NCI-H2081 treated with DMSO at 0.1 percent for 48 hours (cell line): Measurements from ENCODE around the gene HS2ST1.
"Not testable (repeated sequence)": the region's sequence is repeated elsewhere in the genome, so short reads cannot be mapped to it uniquely, and the experiment has no call there.

ENCODE experiments used
- DNase-seq: peaks from one replicate; lab custom pipeline; 2025; lab: John Stamatoyannopoulos, UW

HS2ST1 gene

DNA sequence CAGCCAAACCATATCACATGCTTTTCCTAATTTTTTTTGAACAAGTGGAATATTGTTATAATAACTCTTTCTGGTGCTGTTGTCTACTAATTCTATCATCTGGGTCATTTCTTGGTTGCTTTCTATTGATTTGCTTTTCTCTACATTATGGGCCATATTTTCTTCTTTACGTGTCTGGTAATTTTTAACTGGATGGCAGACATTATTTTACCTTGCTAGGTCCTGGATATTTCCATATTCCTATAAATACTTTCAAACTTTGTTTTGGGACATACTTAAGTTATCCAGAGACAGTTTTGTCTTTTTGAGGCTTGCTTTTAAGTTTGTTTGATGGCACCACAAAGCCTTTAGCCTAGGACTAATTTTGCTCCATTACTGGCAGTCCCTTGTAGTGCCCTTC, 11.3 kb downstream of the HS2ST1 start:
- DNase-seq, result no peak

DNA sequence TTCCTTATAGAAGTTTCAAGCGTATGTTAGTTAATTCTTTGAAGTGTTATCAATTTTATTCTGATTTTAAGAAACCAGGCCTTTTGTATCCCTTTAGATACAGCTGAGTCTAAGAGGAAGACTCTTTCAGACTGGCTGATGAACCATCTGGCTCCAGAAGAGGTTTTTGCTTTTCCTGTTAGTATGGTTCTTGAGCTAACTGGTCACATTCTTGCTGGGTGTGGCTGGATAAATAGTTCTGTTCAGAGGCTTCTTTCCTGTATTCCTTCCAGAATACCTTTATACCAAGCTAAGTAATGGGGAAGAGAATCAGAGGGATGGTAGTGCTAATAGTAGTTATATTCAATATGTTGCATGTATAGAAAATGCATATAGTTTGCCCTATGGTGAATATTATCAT, 12.4 kb downstream of the HS2ST1 start:
- no peak for DNase-seq

DNA sequence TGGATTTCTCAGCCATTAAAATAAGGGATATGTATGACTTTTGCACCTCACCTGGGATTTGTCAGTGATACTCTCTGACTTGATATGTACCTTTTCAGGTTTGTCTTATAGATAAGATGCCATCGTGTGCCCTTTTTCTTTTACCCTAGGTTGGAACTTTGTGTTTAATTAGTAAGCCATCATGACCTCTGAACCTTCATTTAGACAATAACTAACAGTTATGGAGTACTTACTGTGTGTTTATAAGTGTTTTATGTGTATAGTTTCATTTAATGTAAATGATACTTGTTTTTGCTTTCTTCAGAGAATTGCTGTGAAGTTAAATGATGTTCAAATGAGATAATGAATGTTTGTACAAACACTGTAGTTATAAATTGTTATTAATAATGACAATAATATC, 14.4 kb downstream of the HS2ST1 start:
- no peak for DNase-seq

DNA sequence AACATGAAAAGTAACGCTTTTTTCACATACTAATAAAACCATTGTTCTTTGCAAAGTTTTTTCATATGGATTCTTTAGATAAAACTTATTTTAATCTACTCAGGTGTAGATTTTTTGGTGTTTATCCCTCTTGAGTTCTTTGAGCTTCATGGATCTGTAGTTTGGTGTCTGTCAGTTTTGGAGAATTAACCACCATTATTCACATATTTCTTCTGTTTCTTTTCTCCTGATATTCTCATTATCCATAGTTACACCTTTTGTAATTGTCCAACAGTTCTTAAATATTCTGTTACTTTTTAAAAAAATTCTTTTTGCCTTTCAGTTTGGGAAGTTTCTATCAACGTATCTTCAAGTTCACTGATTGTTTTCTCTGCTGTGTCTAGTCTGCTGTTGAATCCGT, 18.6 kb downstream of the HS2ST1 start:
- DNase-seq, result no peak

DNA sequence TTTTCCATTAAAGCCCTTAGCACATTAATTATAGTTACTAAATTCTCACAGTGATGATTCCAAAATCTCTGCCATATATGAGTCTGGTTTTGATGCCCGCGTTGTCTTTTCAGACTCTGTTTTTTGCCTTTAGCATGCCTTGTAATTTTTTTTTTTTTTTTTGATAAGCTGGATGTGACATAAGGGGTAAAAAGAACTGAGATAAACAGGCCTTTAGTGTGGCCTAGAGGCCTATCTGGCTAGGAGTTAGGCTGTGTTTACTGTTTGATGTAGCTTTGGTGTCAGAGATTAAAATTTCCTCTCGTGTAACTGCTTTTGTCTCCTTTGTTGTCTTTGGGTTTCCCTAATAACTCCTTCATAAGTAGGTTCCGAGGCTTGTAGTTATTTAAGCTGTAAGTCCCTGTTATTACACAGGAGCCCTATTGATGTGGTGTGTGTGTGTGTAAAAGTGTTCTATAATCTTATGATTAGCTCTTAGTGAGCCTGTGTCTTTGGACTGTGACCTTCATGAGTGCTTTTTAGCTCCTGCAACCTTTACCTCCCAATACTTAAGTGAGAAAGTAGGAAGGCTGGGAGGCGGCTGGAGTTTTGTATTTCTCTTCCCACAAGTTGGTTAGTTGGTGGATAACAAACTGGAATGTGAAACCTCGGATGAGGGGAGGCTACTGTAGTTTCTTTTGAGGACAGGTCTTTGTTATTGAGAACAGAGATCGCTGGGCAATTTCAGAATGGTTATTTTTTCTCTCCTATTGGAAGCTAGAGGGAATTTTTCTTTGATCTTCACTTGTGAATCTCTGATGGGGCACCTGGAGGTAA, 19.3 kb downstream of the HS2ST1 start:
- DNase-seq, result no peak

DNA sequence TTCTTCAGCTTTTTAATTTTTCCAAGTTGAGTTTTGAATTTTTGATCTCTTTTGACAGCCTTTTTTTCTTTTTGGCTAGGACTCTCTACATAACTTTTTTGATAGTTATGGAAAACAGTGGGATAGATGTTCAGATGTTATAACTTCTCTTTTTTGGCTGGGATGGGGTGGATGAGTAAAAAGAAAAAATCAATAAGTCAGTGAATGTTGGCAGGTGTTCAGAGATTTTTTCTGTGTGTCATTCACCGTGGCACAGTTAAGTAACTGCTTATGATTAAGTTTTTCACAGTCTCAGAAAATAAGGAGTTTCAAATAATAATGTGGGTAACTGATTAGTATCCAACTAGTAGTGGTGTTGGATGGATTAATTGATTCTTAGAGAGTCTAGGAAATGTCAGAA, 24.0 kb downstream of the HS2ST1 start:
- DNase-seq, result no peak

DNA sequence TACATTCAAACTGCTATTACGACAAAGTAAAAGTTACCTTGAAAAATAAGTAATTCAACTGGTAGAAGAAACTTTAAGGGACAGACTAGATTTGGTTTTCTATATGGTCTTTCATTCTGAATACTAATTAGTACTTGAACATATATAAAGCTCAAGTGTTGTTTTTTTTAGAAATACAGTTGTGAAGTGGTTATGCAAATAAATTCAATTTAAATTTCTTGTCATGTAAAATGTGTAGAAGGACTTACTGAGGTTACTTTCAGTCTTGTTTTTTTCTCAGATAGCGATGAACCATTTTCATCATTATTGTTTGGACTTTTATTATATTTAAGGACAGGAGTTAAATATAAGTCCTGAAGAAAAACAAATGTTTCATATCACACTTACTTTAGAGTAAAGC, 24.4 kb downstream of the HS2ST1 start:
- DNase-seq, result no peak

DNA sequence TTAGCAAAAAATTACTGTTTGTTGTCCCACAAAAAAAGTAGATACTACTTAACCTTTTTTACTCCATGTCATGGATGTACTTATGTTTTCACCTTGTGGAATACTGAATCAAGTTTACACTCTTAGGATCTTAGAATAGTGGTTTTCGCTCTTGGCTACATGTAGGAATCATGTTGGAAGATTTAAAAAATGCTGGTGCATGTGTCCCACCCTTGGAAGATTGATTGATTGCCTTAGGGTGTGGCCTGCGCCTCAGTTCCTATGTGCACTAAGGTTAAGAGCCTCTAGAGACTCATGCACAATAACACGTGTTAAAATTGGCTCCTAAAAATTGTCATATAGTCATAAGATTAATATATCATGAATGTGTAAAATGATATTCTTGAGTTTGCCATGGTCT, 25.0 kb downstream of the HS2ST1 start:
- DNase-seq, result no peak

DNA sequence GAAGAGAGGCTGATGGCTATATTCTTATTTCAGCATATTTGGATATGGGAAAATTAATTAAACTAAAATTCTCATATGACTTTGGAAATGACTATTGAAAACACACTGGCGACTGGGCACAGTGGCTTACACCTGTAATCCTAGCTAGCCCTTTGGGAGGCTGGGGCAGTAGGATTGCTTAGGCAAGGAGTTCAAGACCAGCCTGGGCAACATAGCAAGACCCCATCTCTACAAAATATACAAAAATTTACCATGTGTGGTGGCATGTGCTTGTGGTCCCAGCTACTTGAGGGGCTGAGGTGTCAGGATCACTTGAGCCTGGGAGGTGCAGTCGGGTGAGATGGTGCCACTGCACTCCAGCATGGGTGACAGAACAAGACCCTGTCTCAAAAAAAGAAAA, 26.2 kb downstream of the HS2ST1 start:
- DNase-seq, result no peak

DNA sequence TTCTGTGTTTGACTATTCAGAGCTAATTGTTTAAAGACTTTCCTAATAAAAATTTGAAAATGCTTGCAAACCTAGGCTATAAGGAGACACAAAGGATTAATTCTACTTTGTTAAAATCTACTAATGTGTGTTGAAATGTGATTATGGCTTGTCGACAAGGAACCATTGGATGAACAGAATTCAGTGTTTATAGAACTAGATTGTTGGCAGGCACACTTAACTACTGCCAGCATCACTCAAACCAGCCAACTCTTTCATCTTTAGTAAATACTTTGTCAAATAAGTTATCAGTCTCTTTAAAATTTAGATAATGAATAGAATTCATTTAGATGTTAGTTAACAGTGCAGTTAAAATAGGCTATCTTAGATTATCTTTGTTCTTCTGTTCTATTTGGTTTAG, 27.6 kb downstream of the HS2ST1 start:
- DNase-seq, result no peak

DNA sequence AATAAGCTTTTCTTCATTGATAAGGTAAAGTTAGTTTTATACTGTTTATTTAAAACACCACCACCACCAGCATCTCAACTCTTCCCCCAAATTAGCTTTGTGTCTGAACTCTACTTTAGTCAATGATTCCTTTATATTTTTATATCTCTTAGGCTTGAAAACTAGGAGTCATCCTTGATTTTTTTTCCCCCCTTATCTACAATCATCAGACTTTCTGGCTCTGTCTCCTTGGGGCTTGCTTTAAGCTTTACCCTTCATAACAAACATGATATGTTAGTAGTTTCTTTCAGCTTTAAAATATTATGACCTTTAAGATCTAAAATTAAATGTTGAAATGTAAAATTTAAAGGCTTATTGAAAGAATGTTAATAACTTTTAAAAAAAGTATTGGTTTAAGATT, 28.3 kb downstream of the HS2ST1 start:
- DNase-seq, result no peak

DNA sequence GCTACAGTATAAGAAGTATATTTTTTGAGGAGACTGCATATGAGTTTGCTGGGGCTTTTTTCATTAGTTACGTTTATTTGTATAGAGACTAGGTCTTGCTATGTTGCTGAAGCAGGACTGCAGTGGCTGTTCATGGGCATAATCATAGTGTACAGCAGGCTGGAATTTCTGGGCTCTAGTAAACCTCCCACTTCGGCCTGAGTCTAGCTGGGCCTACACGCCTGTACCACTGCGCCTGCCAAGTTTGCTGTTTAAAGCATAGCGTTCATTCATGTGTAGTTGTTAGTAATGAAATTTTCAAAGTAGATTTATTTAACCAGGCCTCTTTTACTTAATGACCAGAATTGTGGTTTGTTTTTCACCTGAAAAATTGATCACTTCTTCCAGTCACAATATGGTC, 33.8 kb downstream of the HS2ST1 start:
- DNase-seq, result no peak

DNA sequence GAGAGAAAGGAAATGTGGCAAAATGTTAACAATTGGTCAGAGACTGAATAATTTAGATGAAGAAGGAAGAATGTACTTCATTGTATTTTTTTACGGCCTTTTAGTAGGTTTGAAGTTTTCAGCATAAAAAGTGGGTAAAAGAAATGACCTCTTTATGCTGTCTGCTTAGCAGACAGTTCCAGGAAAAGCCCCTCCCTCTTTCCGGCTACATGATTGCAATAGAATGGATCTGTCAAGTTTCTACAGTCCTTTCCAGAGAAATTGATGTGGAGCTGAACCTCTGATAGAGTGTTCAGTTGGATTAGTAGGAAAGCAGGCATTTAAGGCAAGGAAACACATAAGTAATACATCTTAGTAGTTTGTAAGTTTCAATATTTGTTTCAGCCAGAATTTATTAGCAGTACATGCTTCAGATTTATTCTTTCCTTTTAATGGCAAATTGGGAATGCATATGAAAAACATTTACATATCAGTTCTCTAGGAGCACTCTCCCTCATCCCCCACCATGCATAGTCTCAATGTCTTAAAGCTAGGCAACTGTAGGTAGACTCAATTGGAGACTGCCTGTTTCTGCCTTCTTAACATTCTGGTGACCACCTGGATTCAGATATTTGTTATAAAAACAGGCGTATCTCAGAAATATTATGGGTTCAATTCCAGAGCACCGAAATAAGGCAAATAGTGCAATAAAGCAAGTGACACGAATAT, 36.4 kb downstream of the HS2ST1 start:
- no peak for DNase-seq

DNA sequence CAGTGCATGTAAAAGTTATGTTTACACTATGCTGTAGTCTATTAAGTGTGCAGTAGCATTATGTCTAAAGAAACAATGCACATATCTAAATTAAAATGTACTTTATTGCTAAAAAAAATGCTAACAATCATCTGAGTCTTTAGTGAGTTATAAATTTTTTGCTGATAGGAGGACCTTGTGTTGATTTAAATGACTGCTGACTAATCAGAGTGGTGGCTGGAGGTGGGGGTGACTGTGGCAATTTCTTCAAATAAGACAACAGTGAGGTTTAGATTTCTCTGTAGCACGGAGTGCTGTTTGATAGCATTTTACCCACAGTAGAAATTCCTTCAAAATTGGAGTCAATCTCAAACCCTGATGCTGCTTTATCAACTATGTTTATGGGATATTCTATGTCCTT, 37.0 kb downstream of the HS2ST1 start:
- DNase-seq, result no peak

DNA sequence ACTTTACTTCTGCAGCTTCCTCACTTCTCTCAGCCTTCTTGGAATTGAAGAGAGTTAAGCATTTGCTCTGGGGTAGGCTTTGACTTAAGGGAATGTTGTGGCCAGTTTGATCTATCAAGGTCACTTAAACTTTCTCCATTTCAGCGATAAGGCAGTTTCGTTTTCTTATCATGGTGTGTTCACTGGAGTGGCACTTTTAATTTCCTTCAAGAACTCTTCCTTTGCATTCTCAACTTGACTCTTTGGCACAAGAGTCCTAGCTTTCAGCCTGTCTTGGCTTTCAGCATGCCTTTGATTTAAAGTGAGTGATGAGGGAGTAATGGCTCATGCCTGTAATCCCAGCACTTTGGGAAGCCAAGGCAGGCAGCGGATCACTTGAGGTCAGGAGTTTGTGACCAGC, 38.7 kb downstream of the HS2ST1 start:
- no peak for DNase-seq

DNA sequence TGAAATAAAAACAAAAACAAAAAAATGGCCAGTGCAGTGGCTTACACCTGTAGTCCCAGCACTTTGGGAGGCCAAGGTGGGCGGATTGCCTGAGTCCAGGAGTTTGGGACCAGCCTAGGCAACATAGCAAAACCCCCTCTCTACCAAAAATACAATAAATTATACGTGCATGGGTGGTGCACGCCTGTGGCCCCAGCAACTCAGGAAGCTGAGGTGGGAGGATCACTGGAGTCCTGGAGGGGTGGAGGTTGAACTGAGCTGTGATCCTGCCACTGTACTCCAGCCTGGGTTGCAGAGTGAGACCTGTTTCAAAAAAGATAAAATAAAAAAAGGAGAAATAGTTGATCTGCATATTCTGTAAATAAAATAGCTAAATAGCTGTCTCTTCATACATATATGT, 41.2 kb downstream of the HS2ST1 start:
- DNase-seq, result no peak

DNA sequence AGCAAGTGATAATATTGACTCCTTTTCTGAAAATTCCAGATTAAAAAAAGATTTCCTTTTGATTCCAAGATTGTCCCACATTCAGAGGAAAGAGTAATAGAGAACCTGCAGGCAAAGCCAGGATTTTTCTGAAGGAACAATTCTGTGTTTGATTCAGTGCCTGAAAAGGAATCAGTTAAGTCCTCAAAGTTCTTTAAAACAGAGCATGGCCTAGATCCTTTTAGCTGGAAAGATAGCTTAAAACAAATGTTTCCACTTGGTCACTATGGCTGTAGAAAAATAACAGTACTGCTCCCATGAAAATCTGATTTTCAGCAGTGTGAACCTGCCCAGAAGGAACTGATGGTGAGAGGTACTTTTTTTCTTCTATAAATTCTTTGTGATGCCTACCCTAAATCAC, 41.8 kb downstream of the HS2ST1 start:
- no peak for DNase-seq

DNA sequence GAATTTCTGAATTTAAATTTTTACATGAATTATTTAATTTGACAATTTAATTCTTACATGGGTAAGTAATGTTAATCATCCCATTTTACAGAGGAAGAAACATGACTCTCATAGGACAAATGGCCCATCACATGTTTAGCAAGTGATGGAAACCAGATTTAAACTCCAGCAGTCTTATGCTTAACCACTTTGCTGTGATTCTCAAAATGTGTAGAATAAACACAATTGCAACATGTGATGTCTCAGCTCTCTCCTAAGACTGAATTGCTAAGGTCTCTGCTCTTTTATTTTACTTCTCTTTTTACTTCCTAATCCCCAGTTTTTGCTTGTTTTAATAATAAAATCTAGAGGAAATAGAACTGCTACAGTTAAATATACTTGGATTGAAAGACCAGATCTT, 42.8 kb downstream of the HS2ST1 start:
- no peak for DNase-seq

DNA sequence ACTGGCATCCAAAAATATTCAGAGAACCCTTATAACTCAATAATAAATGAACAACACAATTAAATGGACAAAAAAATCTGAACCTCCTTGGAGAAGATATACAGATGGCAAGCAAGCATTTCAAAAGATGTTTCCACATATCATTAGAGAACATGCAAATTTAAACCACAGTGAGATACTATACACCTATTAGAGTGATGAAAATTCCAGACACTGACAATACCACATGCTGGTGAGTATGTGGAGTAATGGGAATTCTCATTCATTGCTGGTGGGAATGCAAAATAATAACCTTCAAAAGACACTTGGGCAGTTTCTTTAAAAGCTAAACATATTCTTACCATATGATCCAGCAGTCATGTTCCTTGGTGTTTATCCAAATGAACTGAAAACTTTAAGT, 46.1 kb downstream of the HS2ST1 start:
- no peak for DNase-seq

DNA sequence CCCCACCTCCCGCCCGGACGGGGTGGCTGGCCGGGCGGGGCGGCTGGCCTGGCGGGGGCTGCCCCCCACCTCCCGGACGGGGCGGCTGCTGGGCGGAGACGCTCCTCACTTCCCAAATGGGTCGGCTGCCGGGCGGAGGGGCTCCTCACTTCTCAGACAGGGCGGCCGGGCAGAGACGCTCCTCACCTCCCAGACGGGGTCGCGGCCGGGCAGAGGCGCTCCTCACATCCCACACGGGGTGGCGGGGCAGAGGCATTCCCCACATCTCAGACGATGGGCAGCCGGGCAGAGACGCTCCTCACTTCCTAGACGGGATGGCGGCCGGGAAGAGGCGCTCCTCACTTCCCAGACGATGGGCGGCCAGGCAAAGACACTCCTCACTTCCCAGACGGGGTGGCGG, 49.4 kb downstream of the HS2ST1 start:
- DNase-seq, result not testable (repeated sequence)

DNA sequence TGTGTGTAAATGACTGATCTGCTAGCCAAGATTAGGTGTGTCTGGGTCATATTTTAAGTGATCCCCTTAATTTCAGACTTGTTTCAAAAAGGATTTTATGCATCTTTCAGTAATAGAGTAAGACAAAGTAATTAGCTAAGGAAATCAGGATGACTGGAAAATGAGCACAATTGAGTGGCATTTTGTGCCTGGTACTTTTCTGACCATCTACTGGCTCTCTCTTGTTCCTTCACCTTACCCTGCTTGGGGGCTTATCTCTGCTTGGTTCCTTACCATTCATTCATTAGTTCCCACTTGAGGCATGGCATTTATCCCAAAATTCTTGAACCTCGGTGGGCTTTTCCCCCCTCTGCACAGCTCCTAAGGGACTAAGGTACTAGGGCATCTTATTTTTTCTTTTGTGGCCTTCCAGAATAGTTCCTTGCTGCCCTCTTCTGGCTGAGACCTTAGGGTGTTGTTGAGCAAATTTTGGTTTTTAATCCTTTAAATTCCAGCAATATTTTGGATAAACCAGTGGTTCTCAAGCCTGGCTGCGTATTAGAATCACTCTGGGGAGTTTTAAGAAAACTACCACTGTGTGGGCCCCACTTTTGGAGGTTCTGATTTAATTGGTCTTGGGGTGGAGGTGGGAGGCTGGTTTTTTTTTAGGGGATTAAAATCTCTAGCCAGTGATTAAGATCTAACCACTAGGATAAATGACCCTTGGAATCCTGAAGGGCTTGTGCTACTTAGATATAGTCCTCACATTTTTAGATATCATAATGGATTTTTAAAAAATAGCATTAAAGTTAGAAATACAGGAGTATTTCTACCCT, 50.8 kb downstream of the HS2ST1 start:
- no peak for DNase-seq

DNA sequence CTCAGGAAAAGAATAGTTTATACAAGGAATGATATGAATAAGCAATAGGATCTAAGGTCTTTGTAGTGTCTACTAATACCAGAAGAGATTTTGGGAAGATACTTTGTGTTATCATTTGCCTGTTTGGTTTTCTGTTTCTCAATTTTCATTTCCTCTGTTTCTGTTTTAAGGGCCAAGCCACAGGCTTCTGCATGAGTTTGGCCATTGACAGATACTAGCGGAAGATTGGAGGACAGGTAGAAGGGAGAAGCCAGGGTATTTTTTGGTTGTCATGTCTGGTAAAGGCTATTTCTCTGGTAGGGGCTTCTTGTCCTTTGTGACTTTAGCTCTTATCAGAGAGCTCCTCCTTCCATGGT, 51.4 kb downstream of the HS2ST1 start:
- DNase-seq, result no peak

DNA sequence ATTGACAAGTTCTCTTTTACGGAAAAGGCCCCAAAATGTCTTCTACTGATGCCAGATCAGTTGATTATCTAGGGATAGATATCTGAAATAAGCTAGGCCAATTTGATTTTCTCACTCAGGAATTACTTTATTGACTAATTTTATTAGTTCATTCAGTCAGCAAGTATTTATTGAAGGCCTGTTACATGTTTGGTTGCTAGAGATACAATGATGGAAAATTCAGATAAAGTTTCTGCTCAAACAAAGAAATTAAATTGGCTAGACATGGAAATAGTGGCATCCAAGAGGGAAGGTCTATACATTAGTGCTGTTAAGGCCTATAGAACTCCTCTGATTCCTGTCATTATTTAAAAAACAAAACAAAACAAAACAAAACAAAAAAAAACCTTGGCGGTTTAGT, 56.5 kb downstream of the HS2ST1 start:
- no peak for DNase-seq
